GM19193 (cell line): Measurements from ENCODE around the gene LRIG3.

ENCODE experiments used
- POLR2A ChIP-seq: IDR thresholded peaks from 4 replicates; pipeline ENCODE4 v1.6.1; 2011; ENCODE audit not compliant: insufficient read depth, insufficient read length; ENCODE audit errors: extremely low read depth

LRIG3 gene

DNA sequence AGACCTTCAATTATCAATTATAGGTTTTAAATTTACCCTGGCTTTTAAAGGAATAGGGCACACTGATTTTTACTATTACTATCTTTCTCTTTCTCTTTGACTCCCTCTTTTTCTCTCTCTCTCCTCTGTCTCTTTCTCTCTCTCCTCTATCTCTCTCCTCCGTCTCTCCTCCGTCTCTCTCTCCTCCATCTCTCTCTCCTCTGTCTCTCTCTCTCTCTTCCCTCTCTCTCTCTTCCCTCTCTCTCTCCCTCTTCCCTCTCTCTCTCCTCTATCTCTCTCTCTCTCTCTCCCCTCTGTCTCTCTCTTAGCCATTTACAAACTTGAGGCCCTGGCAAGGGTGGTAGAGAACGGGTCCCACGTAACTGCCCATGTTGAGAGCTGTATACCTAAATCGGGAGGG, 62.3 kb downstream of the LRIG3 start:
- TF ChIP-seq POLR2A: no peak

DNA sequence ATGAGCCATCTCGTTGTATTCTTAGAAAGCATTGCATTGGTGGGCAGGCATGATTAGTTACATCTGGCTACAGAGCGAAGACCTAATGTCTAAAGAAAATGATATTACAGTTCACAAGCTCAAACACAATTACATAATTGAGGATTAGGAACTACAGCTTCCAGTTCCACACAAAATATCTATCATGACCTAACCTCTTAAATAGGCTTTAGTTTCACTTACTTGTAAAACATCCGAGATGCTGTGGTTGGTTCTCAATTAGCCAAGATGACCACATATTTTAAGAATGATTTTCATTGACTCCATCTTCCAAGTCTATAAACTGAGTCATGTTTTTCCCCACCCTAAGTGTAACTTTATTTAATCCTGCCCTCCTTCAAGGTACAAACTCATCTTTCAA, 69.5 kb downstream of the LRIG3 start:
- TF ChIP-seq POLR2A: no peak

DNA sequence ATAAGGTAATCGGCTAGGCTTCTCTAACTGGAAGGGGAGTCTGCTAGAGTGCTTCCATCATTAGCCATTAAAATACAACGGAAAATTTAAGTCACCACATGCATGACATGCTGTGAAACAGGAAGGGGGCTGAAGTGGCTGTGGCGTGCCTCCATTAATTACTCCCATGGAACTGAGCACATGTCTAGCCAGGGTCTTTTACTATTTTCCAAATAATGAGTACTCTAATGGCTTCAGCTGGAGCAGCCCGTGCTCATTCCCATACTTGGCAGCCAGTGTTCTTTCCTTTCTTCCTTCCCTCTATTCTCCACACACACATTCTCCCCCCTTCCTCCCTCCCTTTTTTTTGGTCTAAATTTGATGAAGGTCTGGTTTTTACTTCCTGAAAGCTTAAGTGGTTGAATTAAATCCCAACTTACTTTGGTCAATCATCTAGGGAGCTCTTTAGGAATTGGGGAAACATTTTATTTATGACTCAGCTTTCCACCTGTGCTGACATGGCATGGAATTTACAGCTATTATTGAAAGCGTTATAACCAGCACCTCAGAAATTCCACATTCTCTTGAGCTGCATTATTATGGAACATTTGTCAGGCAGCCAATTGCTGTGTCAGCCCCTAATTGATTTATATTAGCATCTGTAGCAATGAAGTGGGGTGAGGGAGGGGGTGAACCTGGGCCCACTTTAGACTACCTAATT, 72.3 kb downstream of the LRIG3 start:
- TF ChIP-seq POLR2A: no peak

DNA sequence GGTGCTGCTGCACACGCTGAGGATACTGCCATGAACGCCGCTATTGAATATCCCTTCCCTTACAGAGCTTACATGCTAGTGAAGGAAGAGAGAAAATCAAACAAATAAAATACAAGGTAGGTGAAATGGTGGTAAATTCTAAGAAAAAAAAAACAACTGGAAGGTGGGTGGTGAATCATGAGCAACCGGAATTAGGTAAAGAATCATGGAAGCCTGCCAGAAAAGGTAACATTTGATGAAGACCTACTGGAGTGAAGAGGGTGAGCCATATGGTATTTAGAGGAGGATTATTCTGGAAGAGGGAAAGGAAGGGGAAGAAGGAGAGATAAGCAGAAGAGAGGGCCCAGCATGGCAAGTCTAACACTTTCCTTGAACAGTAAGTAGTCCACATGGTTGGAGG, 76.1 kb downstream of the LRIG3 start:
- no peak for TF ChIP-seq POLR2A

DNA sequence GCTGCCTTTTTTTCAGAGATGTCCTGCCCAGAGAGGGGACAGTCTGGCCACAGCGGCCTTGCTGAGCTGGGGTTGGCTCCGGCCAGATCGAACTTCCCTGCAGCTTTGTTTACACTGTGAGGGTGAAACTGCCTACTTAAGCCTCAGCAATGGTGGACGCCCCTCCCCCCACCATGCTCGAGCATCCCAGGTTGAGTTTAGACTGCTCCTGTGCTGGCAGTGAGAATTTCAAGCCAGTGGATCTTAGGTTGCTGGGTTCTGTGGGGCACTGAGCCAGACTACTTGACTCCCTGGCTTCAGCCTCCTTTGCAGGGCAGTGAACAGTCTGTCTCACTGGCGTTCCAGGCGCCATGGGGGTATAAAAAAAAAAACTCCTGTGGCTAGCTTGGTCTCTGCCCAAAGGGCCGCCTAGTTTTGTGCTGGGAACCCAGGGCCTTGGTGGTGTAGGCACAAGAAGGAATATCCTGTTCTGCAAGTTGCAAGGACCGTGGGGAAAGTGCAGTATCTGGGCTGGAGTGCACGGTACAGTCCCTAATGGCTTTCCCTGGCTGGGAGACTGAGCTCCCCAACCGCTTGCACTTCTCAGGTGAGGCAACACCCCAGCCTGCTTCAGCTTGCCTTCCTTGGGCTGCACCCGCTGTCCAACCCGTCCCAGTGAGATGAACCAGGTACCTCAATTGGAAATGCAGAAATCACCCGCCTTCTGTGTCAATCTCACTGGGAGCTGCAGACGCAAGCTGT, 79.1 kb downstream of the LRIG3 start:
- no peak for TF ChIP-seq POLR2A

DNA sequence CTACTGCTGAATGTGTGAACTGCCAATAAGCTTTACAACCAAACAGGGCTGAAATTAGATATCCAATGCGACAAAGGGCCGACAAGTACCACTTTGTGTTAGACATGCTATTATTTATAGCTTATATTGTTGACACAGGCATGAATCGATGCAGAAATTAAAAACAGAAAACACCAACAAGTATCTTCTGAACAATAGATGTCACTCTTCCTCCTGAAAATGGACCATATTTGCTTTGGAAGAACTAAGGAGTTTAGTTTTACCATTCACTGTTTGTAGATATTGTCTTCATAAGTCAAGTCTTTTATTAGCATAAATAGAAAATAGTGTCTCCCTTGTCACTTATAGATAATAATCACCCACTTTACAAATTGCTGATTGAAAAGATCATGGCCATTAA, 86.5 kb downstream of the LRIG3 start:
- no peak for TF ChIP-seq POLR2A

DNA sequence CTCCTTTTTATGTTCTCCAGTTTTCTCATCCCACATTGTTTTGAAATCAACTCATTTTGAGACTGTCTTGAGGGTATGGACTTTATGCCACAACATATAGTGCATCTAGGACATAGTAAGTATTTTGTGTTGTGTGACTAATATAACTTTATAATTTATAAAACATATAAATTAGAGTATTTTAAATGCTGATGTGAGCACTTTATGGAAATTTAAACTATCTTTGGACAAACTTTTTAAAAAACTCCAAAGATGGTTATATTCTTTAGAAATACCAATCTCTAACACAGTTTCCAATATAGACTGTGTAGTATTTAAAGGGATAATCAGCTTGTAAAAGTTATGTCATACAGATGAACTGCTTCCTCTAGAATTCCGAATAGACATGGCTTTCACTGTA, 87.4 kb downstream of the LRIG3 start:
- TF ChIP-seq POLR2A: no peak
